ENCODE results near the gene RAP1A. TPM values are rescaled to one million over a fixed set of nuclear protein-coding genes. Genes with fewer than 3 reads are reported as not detected.
"Not testable (repeated sequence)": the region's sequence is repeated elsewhere in the genome, so short reads cannot be mapped to it uniquely, and the experiment has no call there.

The RAP1A gene
- total RNA-seq, 1 donor from 2014 or later = 326 TPM

DNA sequence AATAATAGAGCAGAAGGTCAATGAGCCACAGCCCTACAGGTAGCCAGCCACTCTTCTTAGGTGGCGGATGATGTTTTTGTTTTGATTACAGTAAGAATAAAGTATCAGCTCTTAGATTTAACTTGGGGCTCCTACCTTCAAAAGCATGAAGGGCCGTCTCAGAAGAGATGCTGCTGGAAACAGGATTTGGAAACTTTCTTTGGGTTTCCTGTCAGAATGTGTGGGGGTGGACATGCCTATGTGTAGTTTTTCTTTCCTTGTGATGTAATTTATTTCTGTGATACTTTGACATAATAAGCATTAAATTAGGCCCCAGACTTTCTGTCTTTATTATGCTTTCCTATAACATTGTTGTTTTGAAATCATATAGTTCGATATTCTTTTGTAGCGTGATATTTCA lies 1.5 kb downstream of the RAP1A start:
- intact Hi-C loops (cut with micrococcal nuclease) = loop anchor here (1.0 to 5.0 kb wide), 5 partner anchors 8 to 404 kb away; partner anchors contain the start of genes ATP5PB and WDR77
- H3K4me1 Mint-ChIP-seq (ENCODE audit: low read depth) = peaks cover 77% of the 10 kb centered on the region

DNA sequence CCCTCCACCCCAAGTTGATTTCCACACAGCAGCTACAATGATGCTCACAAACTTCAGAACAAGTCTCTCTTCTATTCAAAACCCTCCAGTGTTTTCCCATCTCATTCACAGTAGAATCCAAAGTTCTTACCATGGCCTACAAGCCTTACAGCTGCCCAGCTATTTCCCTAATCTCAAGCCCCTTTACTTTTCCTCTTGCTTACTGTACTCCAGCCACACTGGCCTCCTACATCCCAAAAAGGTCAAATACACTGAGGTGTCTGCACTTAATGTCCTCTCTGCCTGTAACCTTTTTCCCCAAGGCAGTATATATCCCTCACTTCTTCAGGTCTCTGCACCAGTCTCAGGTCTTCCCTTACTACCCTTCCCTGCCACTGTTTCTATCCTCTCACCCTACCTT lies 2.6 kb downstream of the RAP1A start:
- no peaks in the 10 kb centered on the region for H3K9me3 Mint-ChIP-seq
- H3K27me3 Mint-ChIP-seq (ENCODE audit: insufficient read depth) = no peaks in the 10 kb centered on the region
- peaks cover 46% of the 10 kb centered on the region for H3K36me3 Mint-ChIP-seq (ENCODE audit: low read depth)
- H3K27ac Mint-ChIP-seq = peak overlapping the region; percentile 59
- peak overlapping the region; percentile 99 for H3K4me3 Mint-ChIP-seq
- DNase-seq (ENCODE audit: low spot score) = no peak
- peaks cover 74% of the 10 kb centered on the region for H3K4me1 Mint-ChIP-seq (ENCODE audit: low read depth)
- intact Hi-C loops (cut with micrococcal nuclease) = loop anchor here (5.0 kb wide), 1 partner anchor 405 kb away; no protein-coding TSS in a partner anchor

More for the DNA sequence above, 1.5 kb downstream of the RAP1A start:
- Mint-ChIP-seq H3K4me3 (peak overlapping the region; percentile 99), H3K27ac (peak overlapping the region; percentile 93), H3K9me3 (no peaks in the 10 kb centered on the region), H3K36me3 (ENCODE audit: low read depth) (peaks cover 43% of the 10 kb centered on the region), H3K27me3 (ENCODE audit: insufficient read depth) (no peaks in the 10 kb centered on the region)
- DNase-seq (ENCODE audit: low spot score) = no peak

DNA sequence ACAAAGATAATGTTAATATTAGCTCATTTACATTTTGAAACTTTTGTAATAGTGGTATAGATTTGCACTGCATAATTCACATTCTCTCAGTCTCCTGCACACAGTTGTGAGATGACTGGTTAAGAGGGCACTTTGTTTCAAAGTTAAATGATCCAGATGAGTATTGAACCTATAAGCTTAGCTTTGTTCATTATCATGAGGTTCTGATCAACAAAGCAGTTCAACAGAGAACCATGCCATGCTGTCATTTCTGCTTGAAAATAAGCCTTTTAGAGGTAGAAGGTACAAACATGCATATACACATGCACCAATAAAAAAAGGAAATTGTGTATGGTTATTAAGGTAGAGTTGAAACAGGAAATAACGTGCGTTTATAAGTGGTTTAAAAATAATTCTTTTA lies 4.8 kb downstream of the RAP1A start:
- no peak overlapping the region for H3K27ac Mint-ChIP-seq
- H3K9me3 Mint-ChIP-seq = no peaks in the 10 kb centered on the region
- intact Hi-C loops (cut with micrococcal nuclease) = loop anchor here (1.0 to 5.0 kb wide), 3 partner anchors 30 to 407 kb away; no protein-coding TSS in a partner anchor
- H3K27me3 Mint-ChIP-seq (ENCODE audit: insufficient read depth) = no peaks in the 10 kb centered on the region
- DNase-seq (ENCODE audit: low spot score) = no peak
- peaks cover 53% of the 10 kb centered on the region for H3K36me3 Mint-ChIP-seq (ENCODE audit: low read depth)
- peak overlapping the region; percentile 99 for H3K4me3 Mint-ChIP-seq
- H3K4me1 Mint-ChIP-seq (ENCODE audit: low read depth) = peaks cover 74% of the 10 kb centered on the region

DNA sequence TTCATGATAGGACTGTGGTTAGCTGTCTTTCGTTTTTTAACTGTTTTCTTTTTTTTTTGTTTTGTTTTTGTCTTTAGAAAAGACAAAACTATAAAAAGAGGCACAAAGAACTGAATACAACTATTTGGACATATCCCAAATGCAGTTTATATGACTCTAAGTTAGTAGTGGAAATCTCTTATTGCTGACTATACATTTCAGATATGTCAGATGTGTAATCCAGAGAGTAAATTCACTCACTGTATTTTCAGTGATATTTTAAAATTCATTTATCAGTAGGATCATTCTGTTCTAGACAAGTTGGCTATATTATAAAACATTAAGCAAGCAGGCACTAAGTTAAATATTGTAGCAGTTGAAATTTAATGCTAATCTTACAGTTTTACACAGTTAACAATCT lies 5.7 kb downstream of the RAP1A start:
- intact Hi-C loops (cut with micrococcal nuclease) = loop anchor here (2.0 to 5.0 kb wide), 2 partner anchors 30 to 87 kb away; no protein-coding TSS in a partner anchor
- peak overlapping the region; percentile 30 for H3K27ac Mint-ChIP-seq
- H3K27me3 Mint-ChIP-seq (ENCODE audit: insufficient read depth) = no peaks in the 10 kb centered on the region
- peaks cover 57% of the 10 kb centered on the region for H3K36me3 Mint-ChIP-seq (ENCODE audit: low read depth)
- peaks cover 83% of the 10 kb centered on the region for H3K4me1 Mint-ChIP-seq (ENCODE audit: low read depth)
- no peak for DNase-seq (ENCODE audit: low spot score)
- no peaks in the 10 kb centered on the region for H3K9me3 Mint-ChIP-seq
- peak overlapping the region; percentile 79 for H3K4me3 Mint-ChIP-seq

DNA sequence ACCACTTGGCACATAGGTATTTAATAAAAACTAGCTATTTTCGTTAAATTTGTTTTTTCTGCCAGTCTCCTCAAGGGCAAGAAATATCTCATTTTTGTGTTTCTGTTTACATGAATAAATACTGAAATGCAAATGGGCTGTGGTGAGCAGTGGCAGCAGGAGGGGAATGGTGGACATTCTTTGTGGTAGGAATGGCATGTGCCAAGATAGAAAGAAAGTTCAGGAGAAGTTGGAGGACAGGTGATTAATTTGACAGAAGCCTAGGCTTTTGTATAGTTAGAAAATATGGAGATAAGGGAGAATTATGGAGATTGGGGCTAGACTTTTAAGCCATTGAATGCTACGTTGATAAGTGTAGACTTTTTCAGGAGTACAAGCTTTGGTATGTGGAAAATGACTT lies 8.6 kb downstream of the RAP1A start:
- H3K4me3 Mint-ChIP-seq = peak overlapping the region; percentile 63
- H3K27ac Mint-ChIP-seq = peak overlapping the region; percentile 75
- no peak for DNase-seq (ENCODE audit: low spot score)
- H3K4me1 Mint-ChIP-seq (ENCODE audit: low read depth) = peaks cover 90% of the 10 kb centered on the region
- H3K9me3 Mint-ChIP-seq = no peaks in the 10 kb centered on the region
- peaks cover 46% of the 10 kb centered on the region for H3K36me3 Mint-ChIP-seq (ENCODE audit: low read depth)
- H3K27me3 Mint-ChIP-seq (ENCODE audit: insufficient read depth) = no peaks in the 10 kb centered on the region
- intact Hi-C loops (cut with micrococcal nuclease) = loop anchor here (5.0 kb wide), 1 partner anchor 84 kb away; no protein-coding TSS in a partner anchor

DNA sequence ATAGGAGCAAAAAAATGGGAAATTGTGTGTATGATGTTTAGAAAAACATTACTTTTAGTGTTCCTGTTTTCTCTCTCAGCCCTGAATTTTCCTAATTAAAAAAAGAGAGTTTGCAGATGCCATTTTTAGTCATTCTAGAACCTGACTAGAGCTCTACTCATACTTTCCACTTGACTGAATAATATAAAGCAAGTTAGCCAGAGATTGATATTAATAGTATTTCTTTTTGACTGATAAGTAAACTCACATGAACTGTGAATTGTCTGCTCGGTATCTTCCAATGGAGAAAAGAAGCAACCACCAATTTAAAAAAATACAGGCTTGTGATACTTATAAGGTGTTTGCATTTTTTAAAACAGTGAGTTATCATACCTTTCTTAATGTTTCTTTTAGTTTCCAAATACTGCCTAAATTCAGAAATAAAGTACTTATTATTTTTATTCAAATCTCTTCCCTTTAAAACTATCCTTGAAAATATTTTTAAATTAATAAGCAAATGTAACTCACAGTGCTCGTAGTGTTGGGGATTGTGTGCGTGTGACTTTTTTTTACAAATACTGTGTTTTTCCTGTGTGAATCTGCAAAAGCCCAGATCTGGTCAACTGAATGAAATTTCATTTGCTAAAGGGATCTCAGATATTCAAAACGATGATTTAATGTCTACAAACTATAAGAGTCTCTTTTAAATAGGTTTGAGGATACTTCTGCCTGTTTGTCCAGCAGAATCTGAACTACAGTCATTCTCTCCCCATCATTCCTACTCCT lies 9.8 kb downstream of the RAP1A start:
- H3K4me3 Mint-ChIP-seq = peak overlapping the region; percentile 30
- H3K36me3 Mint-ChIP-seq (ENCODE audit: low read depth) = peaks cover 42% of the 10 kb centered on the region
- no peak for DNase-seq (ENCODE audit: low spot score)
- no peaks in the 10 kb centered on the region for H3K9me3 Mint-ChIP-seq
- H3K4me1 Mint-ChIP-seq (ENCODE audit: low read depth) = peaks cover 87% of the 10 kb centered on the region
- peak overlapping the region; percentile 76 for H3K27ac Mint-ChIP-seq
- intact Hi-C loops (cut with micrococcal nuclease) = loop anchor here (1.0 to 5.0 kb wide), 4 partner anchors 8 to 121 kb away; no protein-coding TSS in a partner anchor
- no peaks in the 10 kb centered on the region for H3K27me3 Mint-ChIP-seq (ENCODE audit: insufficient read depth)

DNA sequence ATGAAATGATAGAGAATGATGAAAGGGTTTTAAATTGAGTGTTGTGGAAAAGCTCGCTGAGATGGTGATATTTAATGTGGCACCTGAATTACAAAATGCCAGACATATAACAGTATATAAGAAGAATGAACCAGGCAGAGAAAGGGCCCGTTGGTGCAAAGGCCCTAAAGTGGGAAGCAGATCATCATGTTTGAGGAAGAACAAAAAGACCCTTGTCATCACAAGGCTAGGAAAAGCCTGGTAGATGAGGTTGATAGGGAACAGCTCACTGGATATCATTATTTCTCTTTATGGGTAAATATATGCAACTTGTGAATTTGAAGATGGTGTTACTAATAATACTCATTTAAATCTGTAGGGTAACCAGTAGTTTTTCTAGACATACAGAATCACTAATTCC lies 11.0 kb downstream of the RAP1A start:
- Mint-ChIP-seq H3K9me3 (no peaks in the 10 kb centered on the region), H3K4me3 (no peak overlapping the region), H3K27ac (peak overlapping the region; percentile 15)

DNA sequence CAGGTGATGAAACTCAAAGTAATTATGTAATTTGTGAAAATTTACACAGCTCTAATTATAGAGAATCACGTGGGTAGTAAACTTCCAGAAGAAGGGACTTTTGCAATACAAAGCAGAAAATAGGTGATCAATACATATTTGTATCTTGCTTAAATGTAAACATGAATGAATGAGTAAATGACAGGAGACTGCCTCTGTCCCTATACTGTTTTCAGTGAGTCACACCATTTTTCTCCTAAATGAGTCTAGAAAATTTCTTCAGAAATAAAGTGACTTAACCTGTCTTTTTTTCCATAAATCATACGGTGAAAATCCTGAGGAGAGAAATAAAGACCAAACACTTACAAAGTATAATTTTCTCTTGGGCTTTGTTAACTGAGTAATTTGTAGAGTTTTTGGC lies 11.9 kb downstream of the RAP1A start:
- intact Hi-C loops (cut with micrococcal nuclease) = loop anchor here (1.0 kb wide), 1 partner anchor 39 kb away; no protein-coding TSS in a partner anchor
- H3K4me1 Mint-ChIP-seq (ENCODE audit: low read depth) = peaks cover 85% of the 10 kb centered on the region

More for the DNA sequence above, 11.0 kb downstream of the RAP1A start:
- Mint-ChIP-seq H3K4me1 (ENCODE audit: low read depth) (peaks cover 85% of the 10 kb centered on the region), H3K27me3 (ENCODE audit: insufficient read depth) (no peaks in the 10 kb centered on the region), H3K36me3 (ENCODE audit: low read depth) (peaks cover 46% of the 10 kb centered on the region)
- intact Hi-C loops (cut with micrococcal nuclease) = no loop called here
- no peak for DNase-seq (ENCODE audit: low spot score)

DNA sequence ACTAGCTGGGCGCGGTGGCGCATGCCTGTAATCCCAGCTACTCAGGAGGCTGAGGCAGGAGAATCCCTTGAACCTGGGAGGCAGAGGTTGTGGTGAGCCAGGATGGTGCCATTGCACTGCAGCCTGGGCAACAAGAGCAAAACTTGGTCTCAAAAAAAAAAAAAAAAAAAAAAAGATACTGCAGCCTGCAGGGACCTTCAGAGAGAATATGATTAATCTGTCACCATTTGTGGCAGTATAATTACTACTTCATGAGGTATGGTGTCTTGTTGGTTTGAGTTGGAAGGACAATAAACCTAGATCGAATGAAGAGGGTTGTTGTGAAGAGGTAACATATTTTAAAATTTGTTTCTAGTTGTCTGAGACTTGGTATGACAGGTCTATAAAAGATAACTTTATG lies 13.2 kb downstream of the RAP1A start:
- peaks cover 44% of the 10 kb centered on the region for H3K36me3 Mint-ChIP-seq (ENCODE audit: low read depth)
- H3K9me3 Mint-ChIP-seq; H3K27me3 Mint-ChIP-seq (ENCODE audit: insufficient read depth); intact Hi-C loops (cut with micrococcal nuclease); H3K4me3 Mint-ChIP-seq; H3K27ac Mint-ChIP-seq; DNase-seq (ENCODE audit: low spot score): not testable (repeated sequence)
- H3K4me1 Mint-ChIP-seq (ENCODE audit: low read depth) = peaks cover 83% of the 10 kb centered on the region

More for the DNA sequence above, 11.9 kb downstream of the RAP1A start:
- H3K9me3 Mint-ChIP-seq = no peaks in the 10 kb centered on the region
- H3K36me3 Mint-ChIP-seq (ENCODE audit: low read depth) = peaks cover 49% of the 10 kb centered on the region
- H3K27ac Mint-ChIP-seq = peak overlapping the region; percentile 81
- H3K4me3 Mint-ChIP-seq = no peak overlapping the region
- no peaks in the 10 kb centered on the region for H3K27me3 Mint-ChIP-seq (ENCODE audit: insufficient read depth)
- no peak for DNase-seq (ENCODE audit: low spot score)

DNA sequence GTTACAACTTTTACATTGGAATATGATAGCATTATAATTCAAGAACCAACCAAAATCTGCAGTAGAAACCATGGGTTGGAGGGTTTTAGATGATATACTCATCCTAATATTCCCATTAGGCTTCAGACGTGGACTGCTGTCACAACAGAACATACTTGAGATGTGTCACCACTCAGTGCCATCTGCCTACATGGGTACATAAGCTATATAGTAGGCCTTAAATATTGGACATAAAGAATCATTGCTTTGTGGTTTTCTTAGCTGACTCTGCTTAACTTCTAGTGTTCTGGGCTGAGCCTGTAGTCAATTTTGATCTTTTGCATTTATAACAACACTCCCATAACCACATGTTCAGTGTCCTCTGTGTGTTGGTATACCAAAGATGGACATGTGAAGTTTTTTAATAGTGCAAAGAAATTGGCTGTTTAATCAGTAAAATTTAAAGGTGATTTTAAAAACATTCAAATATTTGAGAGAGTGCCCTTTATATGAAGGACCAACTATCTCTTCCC lies 14.2 kb downstream of the RAP1A start:
- Mint-ChIP-seq H3K9me3 (no peaks in the 10 kb centered on the region), H3K27ac (no peak overlapping the region), H3K4me1 (ENCODE audit: low read depth) (peaks cover 81% of the 10 kb centered on the region), H3K4me3 (no peak overlapping the region), H3K27me3 (ENCODE audit: insufficient read depth) (no peaks in the 10 kb centered on the region), H3K36me3 (ENCODE audit: low read depth) (peaks cover 40% of the 10 kb centered on the region)
- intact Hi-C loops (cut with micrococcal nuclease) = no loop called here
- no peak for DNase-seq (ENCODE audit: low spot score)

DNA sequence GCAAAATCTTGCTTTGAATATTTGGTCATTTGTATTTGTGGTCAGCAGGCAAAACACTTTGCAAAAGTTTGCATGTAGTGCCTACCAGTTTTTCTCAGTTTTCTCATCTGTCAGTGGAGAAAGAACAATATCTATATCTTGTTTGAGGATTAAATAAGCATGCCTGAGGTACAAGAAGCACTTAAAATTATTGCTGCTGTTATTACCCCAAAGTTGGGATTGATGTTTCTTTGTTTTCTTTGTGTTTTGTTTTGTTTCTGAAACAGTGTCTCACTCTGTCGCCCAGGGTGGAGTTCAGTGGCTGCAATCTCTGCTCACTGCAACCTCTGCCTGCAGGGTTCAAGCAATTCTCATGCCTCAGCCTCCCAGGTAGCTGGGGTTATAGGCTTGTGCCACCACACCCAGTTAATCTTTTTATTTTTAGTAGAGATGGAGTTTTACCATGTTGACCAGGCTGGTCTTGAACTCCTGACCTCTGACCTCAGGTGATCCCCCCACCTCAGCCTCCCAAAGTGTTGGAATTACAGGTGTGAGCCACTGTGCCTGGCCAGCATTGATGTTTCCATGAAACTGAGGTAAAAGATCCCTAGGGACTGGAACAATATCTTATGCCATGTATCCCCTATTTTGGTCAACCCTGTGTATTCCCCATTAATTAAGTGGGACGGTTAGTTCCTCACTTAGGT lies 15.9 kb downstream of the RAP1A start:
- Mint-ChIP-seq H3K9me3 (no peaks in the 10 kb centered on the region), H3K4me1 (ENCODE audit: low read depth) (peaks cover 70% of the 10 kb centered on the region), H3K27me3 (ENCODE audit: insufficient read depth) (no peaks in the 10 kb centered on the region), H3K36me3 (ENCODE audit: low read depth) (peaks cover 28% of the 10 kb centered on the region), H3K4me3 (no peak overlapping the region), H3K27ac (no peak overlapping the region)
- intact Hi-C loops (cut with micrococcal nuclease) = no loop called here
- no peak for DNase-seq (ENCODE audit: low spot score)

DNA sequence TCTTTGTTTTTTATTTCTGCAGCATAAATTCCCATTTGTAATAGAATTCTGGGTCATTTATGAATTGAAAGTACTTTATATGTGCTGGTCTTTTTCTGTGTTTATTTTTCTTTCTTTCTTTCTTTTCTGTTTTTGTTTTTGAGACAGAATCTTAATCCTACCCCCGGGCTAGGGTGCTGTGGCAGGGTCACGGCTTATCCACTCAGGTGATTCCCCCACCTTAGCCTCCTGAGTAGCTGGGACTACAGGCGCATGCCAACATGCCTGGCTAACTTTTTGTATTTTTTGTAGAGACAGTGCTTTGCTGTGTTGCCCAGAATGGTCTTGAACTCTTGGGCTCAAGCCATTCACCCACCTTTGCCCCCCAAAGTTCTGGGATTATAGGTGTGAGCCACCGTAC lies 18.7 kb downstream of the RAP1A start:
- Mint-ChIP-seq H3K9me3 (no peaks in the 10 kb centered on the region), H3K4me3 (no peak overlapping the region), H3K4me1 (ENCODE audit: low read depth) (peaks cover 50% of the 10 kb centered on the region), H3K27me3 (ENCODE audit: insufficient read depth) (no peaks in the 10 kb centered on the region), H3K36me3 (ENCODE audit: low read depth) (peaks cover 19% of the 10 kb centered on the region), H3K27ac (no peak overlapping the region)
- DNase-seq (ENCODE audit: low spot score) = no peak
- intact Hi-C loops (cut with micrococcal nuclease) = loop anchor here (2.0 kb wide), 1 partner anchor 16 kb away; no protein-coding TSS in a partner anchor

Data from activated T-helper 1 cell treated with anti-CD3 and anti-CD28 coated beads, Interleukin-12 subunit alpha, Interleukin-12 subunit beta, Interleukin-2, Interleukin-4 antibody, amounts not matched to agents 30 ng/mL and 10 ng/mL and 1 ng/mL, durations not matched to agents 14 hours and 24 hours and 36 hours (primary cell).